Ammon's horn (tissue), 1 donor: ENCODE data around the gene BCAP31.
"Not testable (repeated sequence)": the region's sequence is repeated elsewhere in the genome, so short reads cannot be mapped to it uniquely, and the experiment has no call there.

Experiments
- DNase-seq: peaks from one replicate; pipeline ENCODE4 v3.0.0-alpha.2; 2016; ENCODE audit warnings: low spot score

The BCAP31 gene

DNA sequence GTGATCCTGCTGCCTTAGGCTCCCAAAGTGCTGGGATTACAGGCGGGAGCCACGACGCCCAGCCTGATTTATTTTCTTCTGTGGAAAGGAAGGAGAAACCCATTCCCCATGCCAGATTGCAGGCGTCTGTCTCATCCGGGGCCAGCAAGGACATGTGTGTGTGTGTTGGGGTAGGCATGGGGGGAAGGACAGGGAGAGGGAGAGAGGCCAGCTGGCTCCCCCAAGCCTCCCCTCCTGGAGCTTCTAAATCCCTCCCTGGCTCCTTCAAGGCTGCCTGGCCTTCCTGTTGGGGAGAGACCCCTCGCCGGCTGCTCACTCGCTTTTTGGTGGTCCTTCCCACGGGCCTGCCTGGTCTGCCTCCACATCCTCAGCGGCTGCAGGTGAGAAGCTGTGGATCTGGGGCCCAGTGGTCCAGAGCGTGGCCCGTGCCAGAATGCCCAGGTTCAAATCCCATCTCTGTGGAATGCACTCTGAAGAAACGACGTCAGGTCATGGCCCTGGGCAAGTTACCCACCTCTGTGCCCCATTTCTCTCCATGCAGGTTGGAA, 38.5 kb upstream of the BCAP31 start:
- no peak for DNase-seq

- no peak for DNase-seq
These were observed 37.7 kb upstream of the BCAP31 start for GRCh38 chrX:153761863-153762262.

DNA sequence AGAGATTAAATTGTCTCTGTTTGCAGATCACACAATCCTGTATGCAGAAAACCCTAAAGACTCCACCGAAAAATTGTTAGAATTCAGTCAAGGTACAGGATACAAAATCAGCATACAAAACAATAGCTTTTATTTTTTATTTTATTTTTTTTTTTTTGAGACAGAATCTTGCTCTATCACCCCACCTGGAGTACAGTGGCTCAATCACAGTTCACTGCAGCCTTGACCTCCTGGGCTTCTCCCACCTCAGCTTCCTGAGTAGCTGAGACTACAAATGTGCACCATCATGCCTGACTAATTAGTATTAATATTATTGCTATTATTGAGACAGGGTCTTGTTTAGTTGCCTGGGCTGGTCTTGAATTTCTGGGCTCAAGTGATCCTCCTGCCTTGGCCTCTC, 30.9 kb upstream of the BCAP31 start:
- no peak for DNase-seq

GRCh38 chrX:153750127-153750774, 26.1 kb upstream of the BCAP31 start:
- no peak for DNase-seq

DNA sequence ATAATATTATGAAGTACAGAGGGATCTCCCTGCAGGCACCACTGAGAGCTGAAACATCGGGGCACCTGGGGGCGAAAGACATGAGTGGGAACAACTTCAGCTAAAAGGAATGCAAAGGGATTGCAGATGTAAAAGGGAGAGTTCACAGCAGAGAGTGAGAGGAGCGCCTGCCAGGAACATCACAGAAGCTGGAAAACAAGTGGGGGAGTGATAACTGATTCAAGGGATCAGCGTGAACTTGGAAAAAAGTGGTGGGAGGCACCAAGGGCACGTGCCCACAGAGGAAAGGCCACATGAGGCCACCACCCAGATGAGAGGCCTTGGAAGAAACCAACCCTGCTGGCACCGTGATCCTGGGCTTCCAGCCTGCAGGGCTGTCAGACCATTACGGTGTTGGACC, 24.8 kb upstream of the BCAP31 start:
- DNase-seq = not testable (repeated sequence)

DNA sequence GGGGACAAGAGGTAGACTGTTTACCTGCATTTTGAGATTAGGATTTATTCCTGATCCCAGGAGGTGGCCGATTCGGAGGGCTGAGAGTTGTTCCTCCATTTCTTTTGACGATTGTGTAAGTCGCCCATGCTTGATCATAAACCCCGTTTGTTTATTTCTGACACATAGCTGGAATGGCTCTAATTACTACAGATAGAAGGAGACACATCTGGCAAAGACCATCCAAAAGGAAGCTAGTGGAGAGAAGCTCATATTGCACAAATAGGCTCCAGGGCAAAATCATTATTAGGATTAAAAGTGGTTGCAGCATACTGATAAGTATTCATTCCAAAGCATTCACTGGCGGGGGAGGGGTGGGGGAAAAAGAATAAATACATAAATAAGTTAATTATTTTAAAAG, 22.8 kb upstream of the BCAP31 start:
- DNase-seq = not testable (repeated sequence)

DNA sequence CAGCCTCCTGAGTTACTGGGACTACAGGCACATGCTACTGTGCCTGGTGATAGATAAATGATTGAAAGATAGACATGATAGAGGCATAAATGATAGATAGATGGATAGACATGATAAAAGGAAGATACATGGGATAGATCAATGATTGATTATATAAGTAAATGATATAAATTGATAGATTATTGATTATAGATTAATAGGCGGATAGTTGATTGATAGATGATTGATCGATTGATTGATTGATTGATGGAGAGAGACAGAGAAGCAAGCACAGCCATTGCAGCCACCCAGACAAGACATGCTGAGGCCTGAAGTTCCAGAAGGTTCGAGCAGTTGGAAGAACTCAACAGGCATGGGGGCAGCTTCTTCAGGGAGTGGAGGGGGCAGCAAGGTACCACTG, 22.2 kb upstream of the BCAP31 start:
- DNase-seq = no peak

DNA sequence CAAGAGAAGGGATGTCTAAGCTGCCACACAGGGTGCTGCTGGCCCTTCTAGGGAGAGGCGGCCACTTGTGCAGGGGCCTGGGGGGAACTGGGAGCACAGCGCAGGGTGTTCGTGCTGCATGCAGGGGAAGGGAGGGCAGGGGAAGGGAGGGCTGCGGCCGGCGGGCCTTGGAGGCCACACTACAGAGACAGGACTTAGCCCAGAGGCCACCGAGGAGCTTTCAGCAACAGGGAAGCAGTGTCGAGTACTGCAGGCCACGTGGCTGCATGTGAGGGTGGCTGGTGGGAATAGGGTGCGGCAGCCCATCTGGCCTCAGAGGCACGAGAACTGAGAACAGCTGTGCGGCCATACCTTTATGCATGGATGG, 20.9 kb upstream of the BCAP31 start:
- DNase-seq = not testable (repeated sequence)

DNA sequence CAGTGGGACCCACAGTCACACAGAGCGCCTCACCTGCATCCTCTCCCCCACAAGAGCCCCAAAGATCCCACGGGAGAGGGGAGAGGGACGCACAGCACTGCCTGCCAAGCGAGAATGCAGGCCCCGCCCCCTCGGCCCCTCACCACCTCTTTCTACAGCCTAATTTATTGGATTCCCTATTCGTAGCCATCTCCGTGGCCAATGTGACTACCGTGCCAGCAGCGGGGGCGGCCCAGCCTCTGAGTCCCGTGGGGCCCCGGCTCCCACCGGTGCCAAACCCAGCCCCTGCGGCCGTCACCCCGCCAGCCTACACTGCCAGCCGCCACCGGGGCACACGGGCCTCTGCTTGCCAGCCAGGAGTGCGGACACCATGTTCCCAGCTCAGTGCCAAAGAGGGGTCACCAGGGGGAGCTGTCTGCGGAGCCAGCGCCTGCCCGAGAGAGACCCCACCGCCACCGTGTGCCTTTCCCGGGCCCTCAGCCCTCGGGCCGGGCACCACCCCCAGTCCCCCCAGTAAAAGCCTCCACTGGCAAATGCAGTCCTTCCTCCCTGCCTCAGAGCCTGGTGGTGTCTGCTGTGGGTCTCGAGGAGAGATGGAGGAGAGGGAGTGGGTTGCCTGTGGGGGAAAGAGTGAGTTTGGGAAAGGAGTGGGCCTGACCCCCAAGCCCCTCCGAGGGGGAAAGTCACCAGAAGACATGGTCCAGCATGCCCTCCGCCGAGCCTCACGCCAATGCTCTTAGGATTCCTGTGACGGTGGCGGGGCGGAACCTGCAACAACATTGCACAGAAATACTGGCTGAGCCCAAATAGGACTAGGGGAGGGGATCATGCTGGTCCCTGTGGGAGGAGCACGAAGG, 20.3 kb upstream of the BCAP31 start:
- peak; percentile 7 for DNase-seq

- not testable (repeated sequence) for DNase-seq
These were observed 19.5 kb upstream of the BCAP31 start for GRCh38 chrX:153743468-153744209.

- DNase-seq = not testable (repeated sequence)
These were observed 18.7 kb upstream of the BCAP31 start for GRCh38 chrX:153742796-153743467.

GRCh38 chrX:153742111-153742510, 17.9 kb upstream of the BCAP31 start:
- DNase-seq = not testable (repeated sequence)

GRCh38 chrX:153741446-153741845, 17.3 kb upstream of the BCAP31 start:
- no peak for DNase-seq

- DNase-seq = no peak
These were observed 16.5 kb upstream of the BCAP31 start for GRCh38 chrX:153740631-153741222.

GRCh38 chrX:153739754-153740486, 15.7 kb upstream of the BCAP31 start:
- DNase-seq = no peak

DNA sequence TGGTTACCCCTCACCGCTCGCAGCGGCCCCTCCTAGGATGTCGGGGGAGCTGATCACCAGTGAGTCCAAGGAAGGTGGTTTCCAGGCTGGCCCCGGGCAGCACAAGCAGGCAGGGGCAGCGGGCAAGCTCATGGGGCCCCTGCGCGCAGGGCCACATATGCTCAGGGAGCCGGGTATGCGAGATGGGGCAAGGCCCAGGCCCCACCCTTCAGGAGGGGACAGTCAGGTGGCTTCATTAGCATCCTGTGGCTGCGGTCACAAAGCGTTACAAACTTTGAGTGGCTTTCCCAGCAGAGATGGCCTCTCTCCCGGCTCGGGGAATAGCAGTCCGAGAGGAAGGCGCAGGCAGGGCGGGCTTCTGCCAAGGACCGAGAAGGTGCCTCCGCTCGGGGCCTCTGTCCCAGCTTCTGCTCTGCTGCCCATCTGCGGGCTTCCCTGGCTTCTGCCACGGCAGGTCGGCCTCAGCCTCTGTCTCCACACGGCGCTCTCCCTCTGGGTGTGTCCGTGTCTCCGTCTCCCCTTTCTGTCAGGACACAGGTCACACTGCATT, 13.9 kb upstream of the BCAP31 start:
- DNase-seq = no peak

DNA sequence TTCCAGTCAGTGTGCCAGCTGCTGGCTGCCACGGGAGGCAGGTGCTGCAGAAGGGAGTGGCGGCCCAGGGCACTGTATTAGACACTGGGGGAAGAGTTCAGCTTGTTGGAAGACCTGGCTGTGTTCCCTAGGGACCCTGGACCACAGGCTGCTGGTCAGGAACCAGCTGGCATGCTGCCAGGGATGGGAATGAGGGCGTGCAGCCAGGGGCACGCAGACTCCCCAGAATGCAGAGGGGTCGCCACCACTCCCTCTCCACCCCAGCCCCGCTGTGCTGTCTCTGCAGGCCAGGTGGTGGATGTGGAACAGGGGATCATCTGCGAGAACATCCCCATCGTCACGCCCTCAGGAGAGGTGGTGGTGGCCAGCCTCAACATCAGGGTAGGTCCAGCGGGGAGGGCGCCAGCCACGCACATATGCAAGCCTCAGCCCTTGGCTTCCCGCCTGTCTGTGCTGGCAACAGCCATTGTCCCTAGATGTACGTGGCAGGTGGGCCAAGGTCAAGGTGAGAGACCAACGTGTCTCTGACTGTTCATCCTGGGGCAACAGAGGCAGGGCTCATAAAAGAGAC, 12.8 kb upstream of the BCAP31 start:
- DNase-seq = no peak

GRCh38 chrX:153736071-153736820, 12.1 kb upstream of the BCAP31 start:
- DNase-seq = no peak

DNA sequence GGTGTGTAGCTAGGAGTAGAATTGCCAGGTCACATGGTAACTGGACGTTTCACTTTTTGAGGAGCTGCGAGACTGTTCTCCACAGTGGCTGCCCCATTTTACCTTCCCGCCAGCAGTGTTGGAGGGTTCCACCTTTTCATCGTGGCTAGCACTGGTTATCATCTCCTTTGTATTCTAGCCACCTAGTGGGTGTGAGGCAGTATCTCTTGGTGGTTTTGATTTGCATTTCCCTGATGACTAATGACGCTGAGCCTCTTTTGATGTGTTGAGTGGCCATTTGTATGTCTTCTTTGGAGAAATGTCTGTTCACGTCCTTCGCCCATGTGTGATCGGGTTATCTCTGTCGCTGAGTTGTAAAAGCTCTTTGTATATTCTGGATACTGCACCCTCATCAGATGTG, 11.1 kb upstream of the BCAP31 start:
- DNase-seq = no peak
